Hepatocyte (in vitro differentiated cells): Measurements from ENCODE around the gene AFAP1.

Experiments
- EZH2phosphoT487 ChIP-seq: fragments of 200-600 bp; sonication (generic); IDR thresholded peaks from one replicate; pipeline ENCODE4 v1.6.1; 2018; ENCODE audit warnings: antibody characterized with exemption, mild to moderate bottlenecking, low read depth, moderate library complexity; ENCODE audit not compliant: unreplicated experiment, severe bottlenecking
- TF ChIP-seq, protein P1 (sequence below): fragments of 200-600 bp; sonication (generic); IDR thresholded peaks from 2 replicates; pipeline ENCODE4 v1.5.1; 2016; ENCODE audit warnings: antibody characterized with exemption, mild to moderate bottlenecking; ENCODE audit not compliant: poor library complexity

DNA sequence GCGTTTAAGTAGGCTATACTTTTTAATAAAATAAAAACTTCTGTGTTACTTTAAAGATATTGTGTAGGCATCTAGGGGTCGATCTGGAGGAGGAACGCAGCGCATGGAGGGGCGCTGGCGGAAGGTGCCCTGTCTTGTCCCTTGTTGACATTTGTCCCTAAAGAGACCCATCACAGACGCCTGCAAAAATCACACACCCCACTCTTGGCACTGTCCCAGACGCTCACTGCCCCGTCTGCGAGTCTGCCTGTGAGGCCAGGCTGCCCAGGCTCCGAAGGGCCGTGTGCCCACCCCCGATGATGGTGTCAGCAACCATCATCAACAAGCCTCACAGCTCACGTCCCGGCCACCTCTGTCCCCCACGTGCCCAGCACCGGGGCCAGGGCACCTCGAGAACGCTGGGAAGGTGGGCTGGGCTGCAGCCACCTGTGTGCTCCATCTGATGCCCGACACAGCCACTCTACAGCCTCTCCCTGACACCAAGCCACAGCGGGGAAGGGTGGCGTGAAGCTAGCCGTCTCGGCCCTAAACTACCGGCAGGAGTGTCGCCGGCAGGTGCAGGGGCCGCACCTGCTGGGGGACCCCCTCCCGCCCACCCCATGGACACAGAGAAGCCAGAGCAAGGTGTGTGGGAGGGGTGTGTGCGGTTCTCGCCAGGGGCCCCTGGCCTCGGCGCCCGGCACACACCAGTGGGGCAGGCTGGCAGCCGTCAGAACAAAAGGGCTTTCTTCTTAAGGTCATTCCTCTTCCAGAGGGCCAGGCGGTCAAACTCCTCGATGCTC lies 26.8 kb upstream of the AFAP1 start:
- TF ChIP-seq, protein P1, sequence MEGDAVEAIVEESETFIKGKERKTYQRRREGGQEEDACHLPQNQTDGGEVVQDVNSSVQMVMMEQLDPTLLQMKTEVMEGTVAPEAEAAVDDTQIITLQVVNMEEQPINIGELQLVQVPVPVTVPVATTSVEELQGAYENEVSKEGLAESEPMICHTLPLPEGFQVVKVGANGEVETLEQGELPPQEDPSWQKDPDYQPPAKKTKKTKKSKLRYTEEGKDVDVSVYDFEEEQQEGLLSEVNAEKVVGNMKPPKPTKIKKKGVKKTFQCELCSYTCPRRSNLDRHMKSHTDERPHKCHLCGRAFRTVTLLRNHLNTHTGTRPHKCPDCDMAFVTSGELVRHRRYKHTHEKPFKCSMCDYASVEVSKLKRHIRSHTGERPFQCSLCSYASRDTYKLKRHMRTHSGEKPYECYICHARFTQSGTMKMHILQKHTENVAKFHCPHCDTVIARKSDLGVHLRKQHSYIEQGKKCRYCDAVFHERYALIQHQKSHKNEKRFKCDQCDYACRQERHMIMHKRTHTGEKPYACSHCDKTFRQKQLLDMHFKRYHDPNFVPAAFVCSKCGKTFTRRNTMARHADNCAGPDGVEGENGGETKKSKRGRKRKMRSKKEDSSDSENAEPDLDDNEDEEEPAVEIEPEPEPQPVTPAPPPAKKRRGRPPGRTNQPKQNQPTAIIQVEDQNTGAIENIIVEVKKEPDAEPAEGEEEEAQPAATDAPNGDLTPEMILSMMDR: no peak
- no peak for TF ChIP-seq EZH2phosphoT487
